Astrocyte (in vitro differentiated cells and primary cell): ENCODE measurements around the gene UNKL. TPM values are rescaled to one million over a fixed set of nuclear protein-coding genes. Genes with fewer than 3 reads are reported as not detected.

Source experiments
- DNase-seq: peaks from one replicate; pipeline ENCODE4 v3.0.0-alpha.2; 2010; ENCODE audit warnings: low read depth
- FAIRE-seq: peaks from 2 replicates; lab custom pipeline; 2011; peaks lifted over from hg19 to GRCh38; lab: Jason Lieb, UNC
- H2AFZ ChIP-seq: 2 replicates; pipeline ENCODE4 v1.6.0; 2012; ENCODE audit warnings: low read depth, low read length, inconsistent platforms
- H3K27ac ChIP-seq: 2 replicates; pipeline ENCODE4 v1.5.1; 2011; ENCODE audit warnings: low read depth, low read length, inconsistent platforms
- H3K27me3 ChIP-seq: 2 replicates; pipeline ENCODE4 v1.6.0; 2011; ENCODE audit warnings: low read length, inconsistent platforms; ENCODE audit not compliant: insufficient read depth
- H3K36me3 ChIP-seq: 2 replicates; pipeline ENCODE4 v1.5.1; 2011; ENCODE audit warnings: low read length, inconsistent platforms; ENCODE audit not compliant: insufficient read depth
- H3K4me1 ChIP-seq: 2 replicates; pipeline ENCODE4 v1.5.1; 2011; ENCODE audit warnings: low read length, inconsistent platforms; ENCODE audit not compliant: insufficient read depth
- H3K4me2 ChIP-seq: 2 replicates; pipeline ENCODE4 v1.6.0; 2012; ENCODE audit warnings: low read length, inconsistent platforms
- H3K4me3 ChIP-seq: 2 replicates; pipeline ENCODE4 v1.5.1; 2011; ENCODE audit warnings: low read depth, mild to moderate bottlenecking, low read length, inconsistent platforms; ENCODE audit not compliant: insufficient read depth
- H3K79me2 ChIP-seq: 2 replicates; pipeline ENCODE4 v1.6.0; 2012; ENCODE audit warnings: mild to moderate bottlenecking, low read length, inconsistent platforms; ENCODE audit not compliant: insufficient read depth
- H3K9ac ChIP-seq: 2 replicates; pipeline ENCODE4 v1.6.0; 2012; ENCODE audit warnings: mild to moderate bottlenecking, low read length, inconsistent platforms
- H3K9me3 ChIP-seq: 2 replicates; pipeline ENCODE4 v1.5.1; 2012; ENCODE audit warnings: low read depth, mild to moderate bottlenecking, low read length, inconsistent platforms; ENCODE audit not compliant: insufficient read depth
- H4K20me1 ChIP-seq: 2 replicates; pipeline ENCODE4 v1.6.0; 2012; ENCODE audit warnings: low read length, inconsistent platforms; ENCODE audit not compliant: insufficient read depth
- H3K27ac Mint-ChIP-seq: one replicate; pipeline ENCODE4 v1.8.0; 2021; ENCODE audit warnings: mild to moderate bottlenecking, mixed read lengths; ENCODE audit not compliant: unreplicated experiment
- H3K27me3 Mint-ChIP-seq: one replicate; pipeline ENCODE4 v1.8.0; 2021; ENCODE audit warnings: low read depth, mixed read lengths; ENCODE audit not compliant: unreplicated experiment
- H3K36me3 Mint-ChIP-seq: one replicate; pipeline ENCODE4 v1.8.0; 2021; ENCODE audit warnings: low read depth, mixed read lengths; ENCODE audit not compliant: unreplicated experiment
- H3K4me1 Mint-ChIP-seq: one replicate; pipeline ENCODE4 v1.8.0; 2021; ENCODE audit warnings: low read depth, mixed read lengths; ENCODE audit not compliant: unreplicated experiment
- H3K4me3 Mint-ChIP-seq: one replicate; pipeline ENCODE4 v1.8.0; 2021; ENCODE audit warnings: mild to moderate bottlenecking, moderate library complexity, mixed read lengths; ENCODE audit not compliant: unreplicated experiment
- H3K9me3 Mint-ChIP-seq: one replicate; pipeline ENCODE4 v1.8.0; 2021; ENCODE audit warnings: mild to moderate bottlenecking, mixed read lengths; ENCODE audit not compliant: unreplicated experiment
- EZH2 ChIP-seq: IDR thresholded peaks from 2 replicates; pipeline ENCODE4 v1.6.1; 2012; ENCODE audit warnings: mild to moderate bottlenecking, low read length, inconsistent platforms; ENCODE audit not compliant: insufficient read depth
- total RNA-seq: library from RNA; stranded (reverse); gene quantifications from 2 replicates; pipeline ENCODE4 v1.2.1, GENCODE V29; 2021
- TF ChIP-seq, protein P1 (sequence below): IDR thresholded peaks from 2 replicates; pipeline ENCODE4 v1.5.1; 2011; ENCODE audit warnings: low read depth, mild to moderate bottlenecking, inconsistent platforms, low read length, moderate library complexity; ENCODE audit not compliant: insufficient read depth

Gene UNKL
- total RNA-seq, 1 donor from 2014 or later, result 10.7 TPM

DNA sequence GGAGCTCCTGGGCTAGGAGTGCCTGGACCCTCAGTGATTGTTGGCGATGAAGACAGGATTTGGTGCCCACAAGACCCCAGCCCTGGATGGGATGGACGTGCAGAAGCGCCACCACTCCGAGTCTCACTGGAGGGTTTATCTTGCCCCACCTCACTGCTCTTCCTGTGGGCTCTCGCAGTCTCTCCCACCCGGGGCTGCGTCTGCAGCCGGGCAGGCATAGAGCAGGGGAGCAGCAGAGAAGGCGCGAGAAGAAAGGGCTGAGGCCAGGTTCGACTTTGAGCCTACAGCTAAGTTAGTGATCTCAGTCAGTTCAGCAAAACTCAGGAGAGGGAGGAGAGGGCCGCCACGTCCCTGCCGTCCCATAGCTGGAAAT is 98.5 kb downstream of the UNKL start:
- Histone ChIP-seq H3K36me3 (peaks cover 40% of the 10 kb centered on the region), H4K20me1 (peaks cover 95% of the 10 kb centered on the region)
- TF ChIP-seq, protein P1, sequence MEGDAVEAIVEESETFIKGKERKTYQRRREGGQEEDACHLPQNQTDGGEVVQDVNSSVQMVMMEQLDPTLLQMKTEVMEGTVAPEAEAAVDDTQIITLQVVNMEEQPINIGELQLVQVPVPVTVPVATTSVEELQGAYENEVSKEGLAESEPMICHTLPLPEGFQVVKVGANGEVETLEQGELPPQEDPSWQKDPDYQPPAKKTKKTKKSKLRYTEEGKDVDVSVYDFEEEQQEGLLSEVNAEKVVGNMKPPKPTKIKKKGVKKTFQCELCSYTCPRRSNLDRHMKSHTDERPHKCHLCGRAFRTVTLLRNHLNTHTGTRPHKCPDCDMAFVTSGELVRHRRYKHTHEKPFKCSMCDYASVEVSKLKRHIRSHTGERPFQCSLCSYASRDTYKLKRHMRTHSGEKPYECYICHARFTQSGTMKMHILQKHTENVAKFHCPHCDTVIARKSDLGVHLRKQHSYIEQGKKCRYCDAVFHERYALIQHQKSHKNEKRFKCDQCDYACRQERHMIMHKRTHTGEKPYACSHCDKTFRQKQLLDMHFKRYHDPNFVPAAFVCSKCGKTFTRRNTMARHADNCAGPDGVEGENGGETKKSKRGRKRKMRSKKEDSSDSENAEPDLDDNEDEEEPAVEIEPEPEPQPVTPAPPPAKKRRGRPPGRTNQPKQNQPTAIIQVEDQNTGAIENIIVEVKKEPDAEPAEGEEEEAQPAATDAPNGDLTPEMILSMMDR, result no peak
- no peak for TF ChIP-seq EZH2

DNA sequence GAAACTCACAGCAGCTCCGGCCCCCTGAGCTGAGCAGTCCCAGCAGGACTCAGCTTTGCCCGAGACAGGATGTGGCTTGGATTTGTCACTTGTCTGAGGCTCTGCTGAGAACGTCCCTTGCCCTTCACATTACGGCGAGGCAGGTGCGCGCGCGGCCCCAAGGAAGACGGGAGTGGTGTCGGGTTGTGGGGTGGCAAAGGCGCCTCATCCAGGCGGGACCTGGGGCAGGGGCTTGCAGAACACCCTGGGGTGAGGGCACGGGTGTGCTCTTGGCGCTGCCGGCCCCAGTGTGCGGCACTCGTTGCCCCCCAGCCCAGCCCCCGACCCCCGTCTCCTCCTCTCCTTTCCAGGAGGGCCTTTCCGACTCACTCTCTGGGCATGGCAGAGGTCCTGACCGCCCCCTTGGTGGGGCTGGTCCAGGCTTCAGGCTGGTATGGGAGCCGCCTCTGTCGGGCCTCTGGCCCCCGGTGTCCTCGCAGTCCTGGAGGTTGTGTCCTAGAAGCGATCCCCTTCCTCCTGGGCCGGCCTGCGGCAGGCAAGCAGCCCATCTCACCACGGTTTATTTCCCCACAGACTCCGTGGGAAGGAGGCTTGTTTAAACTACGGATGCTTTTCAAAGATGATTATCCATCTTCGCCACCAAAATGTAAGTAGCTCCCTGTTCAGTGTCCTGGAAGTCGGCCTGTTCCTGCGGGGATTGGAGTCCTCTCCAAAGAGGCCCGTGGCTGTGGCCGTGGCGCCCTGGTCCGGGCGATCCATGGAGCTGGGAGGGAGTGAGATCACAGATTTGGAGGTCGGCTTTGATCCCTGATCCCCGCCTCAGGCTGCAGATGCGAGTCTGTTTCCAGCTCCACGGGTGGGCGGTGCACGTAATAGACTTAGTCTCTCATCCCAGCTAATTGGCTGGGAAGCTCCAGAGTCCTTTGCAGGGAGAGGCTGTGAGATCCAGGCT is 99.1 kb downstream of the UNKL start:
- Histone ChIP-seq H3K4me3 (no peak overlapping the region), H2AFZ (no peak overlapping the region), H3K9me3 (no peaks in the 10 kb centered on the region), H3K27ac (no peak overlapping the region), H3K4me2 (no peak overlapping the region), H3K36me3 (peaks cover 40% of the 10 kb centered on the region), H3K4me1 (peaks cover 23% of the 10 kb centered on the region), H3K9ac (no peak overlapping the region), H4K20me1 (peaks cover 97% of the 10 kb centered on the region), H3K79me2 (peaks cover 97% of the 10 kb centered on the region), H3K27me3 (no peaks in the 10 kb centered on the region)
- TF ChIP-seq EZH2, result no peak
- TF ChIP-seq, protein P1, result no peak
- DNase-seq (no peak), FAIRE-seq (no peak)
- Mint-ChIP-seq H3K27ac (no peak overlapping the region), H3K36me3 (peaks cover 8% of the 10 kb centered on the region), H3K27me3 (no peaks in the 10 kb centered on the region), H3K9me3 (no peaks in the 10 kb centered on the region), H3K4me3 (no peak overlapping the region), H3K4me1 (peaks cover 6% of the 10 kb centered on the region)

More for the DNA sequence above, 98.5 kb downstream of the UNKL start:
- no peak overlapping the region for H3K4me3 ChIP-seq
- peaks cover 90% of the 10 kb centered on the region for H3K79me2 ChIP-seq
- Mint-ChIP-seq H3K27ac (no peak overlapping the region), H3K9me3 (no peaks in the 10 kb centered on the region), H3K4me1 (peaks cover 4% of the 10 kb centered on the region), H3K36me3 (peaks cover 8% of the 10 kb centered on the region), H3K27me3 (no peaks in the 10 kb centered on the region), H3K4me3 (no peak overlapping the region)
- FAIRE-seq (no peak), DNase-seq (no peak)
- no peaks in the 10 kb centered on the region for H3K9me3 ChIP-seq
- H3K9ac ChIP-seq, result no peak overlapping the region
- H3K27me3 ChIP-seq, result no peaks in the 10 kb centered on the region
- no peak overlapping the region for H3K4me2 ChIP-seq
- no peak overlapping the region for H3K27ac ChIP-seq
- H2AFZ ChIP-seq, result no peak overlapping the region
- H3K4me1 ChIP-seq, result peaks cover 17% of the 10 kb centered on the region
